Glutamatergic neuron (in vitro differentiated cells): ENCODE measurements around the gene NTM. TPM values are rescaled to one million over a fixed set of nuclear protein-coding genes. Genes with fewer than 3 reads are reported as not detected.

ENCODE experiments used
- DNase-seq: peaks from one replicate; pipeline ENCODE4 v3.0.0; 2022
- H3K27ac Mint-ChIP-seq: one replicate; pipeline ENCODE4 v1.8.0; 2020; ENCODE audit warnings: mild to moderate bottlenecking, mixed read lengths, inconsistent platforms; ENCODE audit not compliant: unreplicated experiment
- H3K27me3 Mint-ChIP-seq: one replicate; pipeline ENCODE4 v1.8.0; 2020; ENCODE audit warnings: mild to moderate bottlenecking, moderate library complexity, mixed read lengths, inconsistent platforms; ENCODE audit not compliant: unreplicated experiment
- H3K36me3 Mint-ChIP-seq: one replicate; pipeline ENCODE4 v1.8.0; 2020; ENCODE audit warnings: mild to moderate bottlenecking, mixed read lengths, inconsistent platforms; ENCODE audit not compliant: unreplicated experiment
- H3K4me1 Mint-ChIP-seq: one replicate; pipeline ENCODE4 v1.8.0; 2020; ENCODE audit warnings: mild to moderate bottlenecking, low read depth, mixed read lengths, inconsistent platforms; ENCODE audit not compliant: unreplicated experiment
- H3K4me3 Mint-ChIP-seq: one replicate; pipeline ENCODE4 v1.8.0; 2020; ENCODE audit warnings: mild to moderate bottlenecking, mixed read lengths, inconsistent platforms; ENCODE audit not compliant: unreplicated experiment
- H3K9me3 Mint-ChIP-seq: one replicate; pipeline ENCODE4 v1.8.0; 2020; ENCODE audit warnings: mild to moderate bottlenecking, moderate library complexity, mixed read lengths, inconsistent platforms; ENCODE audit not compliant: unreplicated experiment
- CTCF ChIP-seq: fragments of 200-600 bp; sonication (generic); IDR thresholded peaks from one replicate; pipeline ENCODE4 v1.5.0; 2021; ENCODE audit not compliant: partially characterized antibody, unreplicated experiment
- total RNA-seq: library from RNA; stranded (reverse); fragmentation: NEBNext Ultra II Directional; extraction: Animal tissue kit (Norgen Biotek cat#: 25700); gene quantifications from one replicate; pipeline ENCODE4 v1.2.1, GENCODE V29; 2021; ENCODE audit not compliant: unreplicated experiment

The NTM gene
- total RNA-seq, 1 donor from 2014 or later: 1.2 TPM

GRCh38 chr11:132125988-132126871 is 755.8 kb downstream of the NTM start:
- Mint-ChIP-seq H3K4me1 (peaks cover 7% of the 10 kb centered on the region), H3K9me3 (no peaks in the 10 kb centered on the region), H3K27me3 (peaks cover 3% of the 10 kb centered on the region), H3K27ac (no peak overlapping the region), H3K36me3 (no peaks in the 10 kb centered on the region), H3K4me3 (no peak overlapping the region)
- peak; percentile 56 for DNase-seq
- TF ChIP-seq CTCF: peak; percentile 62

GRCh38 chr11:132126973-132127899 is 756.8 kb downstream of the NTM start:
- Mint-ChIP-seq H3K9me3 (no peaks in the 10 kb centered on the region), H3K27me3 (peaks cover 3% of the 10 kb centered on the region), H3K4me1 (peaks cover 7% of the 10 kb centered on the region), H3K4me3 (no peak overlapping the region), H3K27ac (peak overlapping the region; percentile 30), H3K36me3 (no peaks in the 10 kb centered on the region)
- DNase-seq: no peak
- TF ChIP-seq CTCF: no peak

- peaks cover 3% of the 10 kb centered on the region for H3K27me3 Mint-ChIP-seq
- H3K9me3 Mint-ChIP-seq: no peaks in the 10 kb centered on the region
- H3K4me3 Mint-ChIP-seq: no peak overlapping the region
- H3K36me3 Mint-ChIP-seq: no peaks in the 10 kb centered on the region
- H3K27ac Mint-ChIP-seq: peak overlapping the region; percentile 30
- peaks cover 7% of the 10 kb centered on the region for H3K4me1 Mint-ChIP-seq
- TF ChIP-seq CTCF: no peak
- DNase-seq: no peak
Measured at GRCh38 chr11:132127900-132128288, 757.5 kb downstream of the NTM start.

- Mint-ChIP-seq H3K4me3 (no peak overlapping the region), H3K4me1 (peaks cover 7% of the 10 kb centered on the region), H3K36me3 (no peaks in the 10 kb centered on the region), H3K9me3 (no peaks in the 10 kb centered on the region), H3K27me3 (no peaks in the 10 kb centered on the region), H3K27ac (no peak overlapping the region)
- TF ChIP-seq CTCF: no peak
- no peak for DNase-seq
Measured at GRCh38 chr11:132131047-132131446, 760.6 kb downstream of the NTM start.

GRCh38 chr11:132131961-132132360 is 761.5 kb downstream of the NTM start:
- H3K27ac Mint-ChIP-seq: no peak overlapping the region
- no peak for DNase-seq
- H3K27me3 Mint-ChIP-seq: no peaks in the 10 kb centered on the region
- H3K36me3 Mint-ChIP-seq: no peaks in the 10 kb centered on the region
- TF ChIP-seq CTCF: no peak
- H3K9me3 Mint-ChIP-seq: no peaks in the 10 kb centered on the region
- no peak overlapping the region for H3K4me3 Mint-ChIP-seq
- H3K4me1 Mint-ChIP-seq: peaks cover 7% of the 10 kb centered on the region
